ENCODE results near the gene TLE3.
"Not testable (repeated sequence)": the region's sequence is repeated elsewhere in the genome, so short reads cannot be mapped to it uniquely, and the experiment has no call there.

Gene TLE3

GRCh38 chr15:70137967-70138366 is 40.2 kb upstream of the TLE3 start:
- Histone ChIP-seq H3K27ac (ENCODE audit: low read length) (no peak overlapping the region), H3K27me3 (ENCODE audit: low read depth, low read length) (no peaks in the 10 kb centered on the region), H3K36me3 (ENCODE audit: control insufficient read depth in 1 of 2, insufficient read depth in 2 of 2, low read length in 2 of 2) (no peaks in the 10 kb centered on the region), H3K4me1 (ENCODE audit: control insufficient read depth in 1 of 2, insufficient read depth in 2 of 2, low read length in 2 of 2) (peaks cover 7 to 19% of the 10 kb centered on the region in 2 donors), H3K9me3 (ENCODE audit: control insufficient read depth in 1 of 2, low read length in 2 of 2) (no peaks in the 10 kb centered on the region), H3K4me3 (ENCODE audit: low read depth in 1 of 2, low read length in 2 of 2) (no peak overlapping the region)

- not testable (repeated sequence) for H3K9me3 ChIP-seq (ENCODE audit: control insufficient read depth in 1 of 2, low read length in 2 of 2); H3K4me3 ChIP-seq (ENCODE audit: low read depth in 1 of 2, low read length in 2 of 2)
- peaks cover 10 to 15% of the 10 kb centered on the region in 2 donors for H3K4me1 ChIP-seq (ENCODE audit: control insufficient read depth in 1 of 2, insufficient read depth in 2 of 2, low read length in 2 of 2)
These were observed 39.3 kb upstream of the TLE3 start for GRCh38 chr15:70137021-70137420.

GRCh38 chr15:70133781-70134421 is 36.2 kb upstream of the TLE3 start:
- Histone ChIP-seq H3K27me3 (ENCODE audit: low read depth, low read length) (no peaks in the 10 kb centered on the region), H3K36me3 (ENCODE audit: control insufficient read depth in 1 of 2, insufficient read depth in 2 of 2, low read length in 2 of 2) (no peaks in the 10 kb centered on the region), H3K4me1 (ENCODE audit: control insufficient read depth in 1 of 2, insufficient read depth in 2 of 2, low read length in 2 of 2) (peaks cover 0 to 7% of the 10 kb centered on the region in 2 donors), H3K27ac (ENCODE audit: low read length) (no peak overlapping the region), H3K9me3 (ENCODE audit: control insufficient read depth in 1 of 2, low read length in 2 of 2) (no peaks in the 10 kb centered on the region), H3K4me3 (ENCODE audit: low read depth in 1 of 2, low read length in 2 of 2) (no peak overlapping the region)

More at GRCh38 chr15:70137021-70137420, 39.3 kb upstream of the TLE3 start:
- H3K36me3 ChIP-seq (ENCODE audit: control insufficient read depth in 1 of 2, insufficient read depth in 2 of 2, low read length in 2 of 2); H3K27ac ChIP-seq (ENCODE audit: low read length); H3K27me3 ChIP-seq (ENCODE audit: low read depth, low read length): not testable (repeated sequence)

GRCh38 chr15:70133296-70133695 is 35.6 kb upstream of the TLE3 start:
- no peaks in the 10 kb centered on the region for H3K9me3 ChIP-seq (ENCODE audit: control insufficient read depth in 1 of 2, low read length in 2 of 2)
- H3K4me1 ChIP-seq (ENCODE audit: control insufficient read depth in 1 of 2, insufficient read depth in 2 of 2, low read length in 2 of 2): peaks cover 0 to 7% of the 10 kb centered on the region in 2 donors
- H3K27me3 ChIP-seq (ENCODE audit: low read depth, low read length): no peaks in the 10 kb centered on the region
- no peak overlapping the region for H3K4me3 ChIP-seq (ENCODE audit: low read depth in 1 of 2, low read length in 2 of 2)
- H3K27ac ChIP-seq (ENCODE audit: low read length): no peak overlapping the region
- H3K36me3 ChIP-seq (ENCODE audit: control insufficient read depth in 1 of 2, insufficient read depth in 2 of 2, low read length in 2 of 2): no peaks in the 10 kb centered on the region

DNA sequence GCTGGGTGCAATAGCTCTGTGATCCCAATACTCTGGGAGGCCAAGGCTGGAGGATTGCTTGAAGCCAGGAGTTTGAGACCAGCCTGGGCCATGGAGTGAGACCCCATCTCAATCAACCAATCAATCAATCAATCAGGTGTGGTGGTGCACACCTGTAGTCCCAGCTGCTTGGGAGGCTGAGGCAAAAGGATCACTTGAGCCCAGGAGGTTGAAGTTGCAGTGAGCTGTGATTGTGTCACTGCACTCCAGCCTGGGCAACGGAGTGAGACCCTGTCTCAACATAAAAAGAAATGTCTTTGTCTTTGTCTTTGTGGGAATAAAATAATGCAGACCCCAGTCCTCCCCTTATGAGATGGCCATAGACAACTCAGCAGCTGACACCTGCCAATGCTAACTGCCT is 34.9 kb upstream of the TLE3 start:
- Histone ChIP-seq H3K4me3 (ENCODE audit: low read depth in 1 of 2, low read length in 2 of 2) (no peak overlapping the region), H3K36me3 (ENCODE audit: control insufficient read depth in 1 of 2, insufficient read depth in 2 of 2, low read length in 2 of 2) (no peaks in the 10 kb centered on the region), H3K4me1 (ENCODE audit: control insufficient read depth in 1 of 2, insufficient read depth in 2 of 2, low read length in 2 of 2) (peaks cover 3 to 7% of the 10 kb centered on the region in 2 donors), H3K9me3 (ENCODE audit: control insufficient read depth in 1 of 2, low read length in 2 of 2) (no peaks in the 10 kb centered on the region), H3K27ac (ENCODE audit: low read length) (no peak overlapping the region), H3K27me3 (ENCODE audit: low read depth, low read length) (no peaks in the 10 kb centered on the region)

DNA sequence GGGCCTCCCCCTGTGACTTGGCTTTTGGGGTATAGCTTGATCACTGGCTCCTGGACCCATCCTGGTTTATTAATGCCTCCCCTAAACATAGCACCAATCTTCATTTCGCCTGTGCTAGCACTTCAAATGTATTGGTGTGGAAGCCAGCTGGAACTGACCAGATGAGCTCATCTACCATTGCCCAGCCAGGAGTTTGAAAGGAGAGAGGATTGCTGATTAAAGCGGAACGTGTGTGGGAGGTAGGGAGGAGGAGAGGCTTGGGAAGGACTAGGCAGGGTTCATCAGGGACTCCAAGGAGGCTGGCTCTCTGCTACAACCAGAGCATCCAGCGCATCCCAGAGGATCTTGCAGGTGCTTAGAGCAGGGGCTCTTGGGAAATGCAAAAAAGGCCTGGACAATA is 34.4 kb upstream of the TLE3 start:
- Histone ChIP-seq H3K27ac (ENCODE audit: low read length) (no peak overlapping the region), H3K27me3 (ENCODE audit: low read depth, low read length) (no peaks in the 10 kb centered on the region), H3K4me3 (ENCODE audit: low read depth in 1 of 2, low read length in 2 of 2) (no peak overlapping the region), H3K4me1 (ENCODE audit: control insufficient read depth in 1 of 2, insufficient read depth in 2 of 2, low read length in 2 of 2) (peaks cover 3 to 7% of the 10 kb centered on the region in 2 donors), H3K9me3 (ENCODE audit: control insufficient read depth in 1 of 2, low read length in 2 of 2) (no peaks in the 10 kb centered on the region), H3K36me3 (ENCODE audit: control insufficient read depth in 1 of 2, insufficient read depth in 2 of 2, low read length in 2 of 2) (no peaks in the 10 kb centered on the region)

DNA sequence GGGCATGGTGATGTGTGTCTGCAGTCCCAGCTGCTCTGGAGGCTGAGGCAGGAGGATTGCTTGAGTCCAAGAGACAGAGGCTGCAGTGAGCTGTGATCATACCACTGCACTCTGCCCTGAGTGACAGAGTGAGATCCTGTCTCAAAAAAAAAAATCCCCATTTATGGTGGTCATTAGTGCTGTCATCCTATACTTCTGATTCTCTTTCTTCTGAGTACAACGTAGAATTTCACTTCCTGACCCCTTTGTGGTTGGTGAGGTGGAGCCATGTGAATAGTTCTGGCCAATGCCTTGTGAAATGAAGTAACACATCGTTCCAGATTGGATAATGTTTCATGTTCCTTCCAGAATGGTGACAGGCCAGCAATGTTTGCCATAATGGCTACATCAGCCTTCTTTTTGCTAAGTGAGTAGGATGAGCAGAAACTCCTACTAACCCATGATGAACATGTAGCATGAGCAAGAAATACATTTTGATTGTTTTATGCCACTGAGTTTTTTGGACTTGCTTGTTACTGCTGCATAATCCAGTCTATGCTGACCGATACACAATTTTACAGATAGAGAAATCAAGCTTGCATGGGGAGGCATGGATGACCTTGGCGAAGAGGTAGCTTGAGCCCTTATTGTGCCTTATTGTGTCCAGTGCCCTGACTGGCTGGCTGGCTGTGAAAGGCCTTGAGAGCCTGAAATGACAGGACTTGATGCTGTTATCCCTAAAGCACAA is 30.9 kb upstream of the TLE3 start:
- no peaks in the 10 kb centered on the region for H3K36me3 ChIP-seq (ENCODE audit: control insufficient read depth in 1 of 2, insufficient read depth in 2 of 2, low read length in 2 of 2)
- no peak overlapping the region for H3K27ac ChIP-seq (ENCODE audit: low read length)
- no peak overlapping the region for H3K4me3 ChIP-seq (ENCODE audit: low read depth in 1 of 2, low read length in 2 of 2)
- H3K27me3 ChIP-seq (ENCODE audit: low read depth, low read length): no peaks in the 10 kb centered on the region
- H3K9me3 ChIP-seq (ENCODE audit: control insufficient read depth in 1 of 2, low read length in 2 of 2): no peaks in the 10 kb centered on the region
- peaks cover 3 to 7% of the 10 kb centered on the region in 2 donors for H3K4me1 ChIP-seq (ENCODE audit: control insufficient read depth in 1 of 2, insufficient read depth in 2 of 2, low read length in 2 of 2)

- H3K27me3 ChIP-seq (ENCODE audit: low read depth, low read length): no peaks in the 10 kb centered on the region
- H3K27ac ChIP-seq (ENCODE audit: low read length): no peak overlapping the region
- no peaks in the 10 kb centered on the region for H3K36me3 ChIP-seq (ENCODE audit: control insufficient read depth in 1 of 2, insufficient read depth in 2 of 2, low read length in 2 of 2)
- H3K4me3 ChIP-seq (ENCODE audit: low read depth in 1 of 2, low read length in 2 of 2): no peak overlapping the region
- peaks cover 3 to 7% of the 10 kb centered on the region in 2 donors for H3K4me1 ChIP-seq (ENCODE audit: control insufficient read depth in 1 of 2, insufficient read depth in 2 of 2, low read length in 2 of 2)
- no peaks in the 10 kb centered on the region for H3K9me3 ChIP-seq (ENCODE audit: control insufficient read depth in 1 of 2, low read length in 2 of 2)
These were observed 30.2 kb upstream of the TLE3 start for GRCh38 chr15:70127770-70128413.

DNA sequence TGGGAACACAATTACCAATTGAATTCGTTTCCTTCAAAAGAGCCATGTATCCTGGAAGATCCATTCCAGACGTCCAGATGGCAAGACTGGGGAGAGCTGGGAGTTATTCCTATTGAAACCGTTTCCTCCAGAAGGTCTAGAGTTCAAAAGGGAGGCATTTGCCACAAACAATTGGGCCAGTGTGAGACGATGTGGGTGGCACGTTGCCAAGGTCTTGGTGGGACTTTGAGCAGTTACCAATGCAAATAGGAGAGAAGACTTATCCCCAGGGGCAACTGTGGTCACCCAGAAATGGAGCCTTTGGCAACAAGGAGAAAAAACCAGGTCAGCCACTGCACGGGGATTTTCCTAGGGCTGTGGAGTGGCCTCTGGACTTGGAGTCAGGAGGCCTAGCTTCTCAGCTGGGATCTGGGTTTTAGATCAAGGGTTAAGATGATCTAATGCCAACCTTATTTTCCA is 29.6 kb upstream of the TLE3 start:
- peaks cover 6 to 7% of the 10 kb centered on the region in 2 donors for H3K4me1 ChIP-seq (ENCODE audit: control insufficient read depth in 1 of 2, insufficient read depth in 2 of 2, low read length in 2 of 2)
- H3K27me3 ChIP-seq (ENCODE audit: low read depth, low read length): no peaks in the 10 kb centered on the region
- no peak overlapping the region for H3K4me3 ChIP-seq (ENCODE audit: low read depth in 1 of 2, low read length in 2 of 2)
- H3K36me3 ChIP-seq (ENCODE audit: control insufficient read depth in 1 of 2, insufficient read depth in 2 of 2, low read length in 2 of 2): no peaks in the 10 kb centered on the region
- no peaks in the 10 kb centered on the region for H3K9me3 ChIP-seq (ENCODE audit: control insufficient read depth in 1 of 2, low read length in 2 of 2)
- H3K27ac ChIP-seq (ENCODE audit: low read length): no peak overlapping the region

- Histone ChIP-seq H3K36me3 (ENCODE audit: control insufficient read depth in 1 of 2, insufficient read depth in 2 of 2, low read length in 2 of 2) (no peaks in the 10 kb centered on the region), H3K9me3 (ENCODE audit: control insufficient read depth in 1 of 2, low read length in 2 of 2) (no peaks in the 10 kb centered on the region)
These were observed 28.6 kb upstream of the TLE3 start for GRCh38 chr15:70126362-70126761.

DNA sequence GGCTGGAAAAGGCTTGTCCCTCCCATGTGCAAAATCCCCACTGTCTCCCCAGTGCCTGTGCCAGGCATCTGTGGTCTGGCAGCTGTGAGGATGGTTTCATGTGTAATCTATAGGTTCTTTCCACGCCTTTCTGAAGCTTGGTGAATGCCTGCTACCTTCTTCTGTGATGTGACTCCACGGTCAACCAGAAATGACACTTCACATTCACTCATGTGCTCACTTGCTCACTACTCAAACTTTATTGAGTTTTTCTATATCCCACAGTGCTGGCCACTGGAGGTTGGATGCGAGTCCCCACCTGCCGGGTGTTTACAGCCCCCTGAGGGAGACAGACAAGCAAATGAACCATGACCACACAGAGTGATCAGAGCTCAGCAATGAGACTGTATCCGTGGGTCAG is 27.9 kb upstream of the TLE3 start:
- Histone ChIP-seq H3K9me3 (ENCODE audit: control insufficient read depth in 1 of 2, low read length in 2 of 2) (no peaks in the 10 kb centered on the region), H3K4me3 (ENCODE audit: low read depth in 1 of 2, low read length in 2 of 2) (no peak overlapping the region), H3K27me3 (ENCODE audit: low read depth, low read length) (no peaks in the 10 kb centered on the region), H3K36me3 (ENCODE audit: control insufficient read depth in 1 of 2, insufficient read depth in 2 of 2, low read length in 2 of 2) (no peaks in the 10 kb centered on the region), H3K27ac (ENCODE audit: low read length) (no peak overlapping the region), H3K4me1 (ENCODE audit: control insufficient read depth in 1 of 2, insufficient read depth in 2 of 2, low read length in 2 of 2) (peaks cover 6 to 13% of the 10 kb centered on the region in 2 donors)

More at GRCh38 chr15:70126362-70126761, 28.6 kb upstream of the TLE3 start:
- H3K27me3 ChIP-seq (ENCODE audit: low read depth, low read length): no peaks in the 10 kb centered on the region
- H3K4me1 ChIP-seq (ENCODE audit: control insufficient read depth in 1 of 2, insufficient read depth in 2 of 2, low read length in 2 of 2): peaks cover 5 to 6% of the 10 kb centered on the region in 2 donors
- no peak overlapping the region for H3K27ac ChIP-seq (ENCODE audit: low read length)
- no peak overlapping the region for H3K4me3 ChIP-seq (ENCODE audit: low read depth in 1 of 2, low read length in 2 of 2)
